Progenitor cell of endocrine pancreas (in vitro differentiated cells): Measurements from ENCODE around the gene MAP3K21. TPM values are rescaled to one million over a fixed set of nuclear protein-coding genes. Genes with fewer than 3 reads are reported as not detected.

Source experiments
- DNase-seq: peaks from one replicate; pipeline ENCODE4 v3.0.0; 2021; ENCODE audit warnings: low spot score; ENCODE audit not compliant: unreplicated experiment
- H3K27ac Mint-ChIP-seq: 2 replicates; pipeline ENCODE4 v1.8.0; 2021; ENCODE audit warnings: mild to moderate bottlenecking, moderate library complexity, mixed read lengths
- H3K27me3 Mint-ChIP-seq: 2 replicates; pipeline ENCODE4 v1.8.0; 2021; ENCODE audit warnings: mixed read lengths
- H3K36me3 Mint-ChIP-seq: 2 replicates; pipeline ENCODE4 v1.8.0; 2022; ENCODE audit warnings: mixed read lengths; ENCODE audit not compliant: insufficient read depth
- H3K4me1 Mint-ChIP-seq: 2 replicates; pipeline ENCODE4 v1.8.0; 2021; ENCODE audit warnings: low read depth, mixed read lengths
- H3K4me3 Mint-ChIP-seq: 2 replicates; pipeline ENCODE4 v1.8.0; 2021; ENCODE audit warnings: low read depth, mild to moderate bottlenecking, moderate library complexity, mixed read lengths
- H3K9me3 Mint-ChIP-seq: 2 replicates; pipeline ENCODE4 v1.8.0; 2021; ENCODE audit warnings: low read depth, mixed read lengths
- CTCF ChIP-seq: fragments of 200-600 bp; sonication (generic); IDR thresholded peaks from one replicate; pipeline ENCODE4 v1.5.0; 2021; ENCODE audit warnings: antibody characterized with exemption, mild to moderate bottlenecking; ENCODE audit not compliant: unreplicated experiment
- total RNA-seq: library from RNA; stranded (reverse); gene quantifications from 2 replicates; pipeline ENCODE4 v1.2.1, GENCODE V29; 2021

The MAP3K21 gene
- total RNA-seq, 1 donor from 2014 or later: 13.1 TPM

GRCh38 chr1:233326319-233326718, 1.2 kb upstream of the MAP3K21 start:
- no peak for TF ChIP-seq CTCF
- Mint-ChIP-seq H3K9me3 (no peaks in the 10 kb centered on the region), H3K4me3 (no peak overlapping the region), H3K36me3 (no peaks in the 10 kb centered on the region), H3K4me1 (peaks cover 23% of the 10 kb centered on the region), H3K27ac (no peak overlapping the region), H3K27me3 (peaks cover 22% of the 10 kb centered on the region)
- no peak for DNase-seq

GRCh38 chr1:233326811-233327650, 493 bp upstream of the MAP3K21 start:
- H3K27ac Mint-ChIP-seq: peak overlapping the region; percentile 11
- peak; percentile 88 for DNase-seq
- peaks cover 25% of the 10 kb centered on the region for H3K4me1 Mint-ChIP-seq
- H3K36me3 Mint-ChIP-seq: no peaks in the 10 kb centered on the region
- H3K27me3 Mint-ChIP-seq: peaks cover 22% of the 10 kb centered on the region
- no peak for TF ChIP-seq CTCF
- H3K4me3 Mint-ChIP-seq: peak overlapping the region; percentile 78
- no peaks in the 10 kb centered on the region for H3K9me3 Mint-ChIP-seq

GRCh38 chr1:233328142-233328921, 808 bp downstream of the MAP3K21 start:
- H3K9me3 Mint-ChIP-seq: no peaks in the 10 kb centered on the region
- peak; percentile 35 for DNase-seq
- H3K4me3 Mint-ChIP-seq: peak overlapping the region; percentile 75
- peaks cover 16% of the 10 kb centered on the region for H3K27me3 Mint-ChIP-seq
- no peak overlapping the region for H3K27ac Mint-ChIP-seq
- H3K4me1 Mint-ChIP-seq: peaks cover 25% of the 10 kb centered on the region
- no peaks in the 10 kb centered on the region for H3K36me3 Mint-ChIP-seq
- TF ChIP-seq CTCF: no peak

GRCh38 chr1:233331676-233332519, 4.4 kb downstream of the MAP3K21 start:
- no peak for TF ChIP-seq CTCF
- Mint-ChIP-seq H3K9me3 (no peaks in the 10 kb centered on the region), H3K4me1 (peaks cover 22% of the 10 kb centered on the region), H3K36me3 (no peaks in the 10 kb centered on the region), H3K4me3 (no peak overlapping the region), H3K27ac (no peak overlapping the region), H3K27me3 (peaks cover under 1% of the 10 kb centered on the region)
- no peak for DNase-seq

- DNase-seq: no peak
- no peaks in the 10 kb centered on the region for H3K36me3 Mint-ChIP-seq
- no peaks in the 10 kb centered on the region for H3K9me3 Mint-ChIP-seq
- H3K27me3 Mint-ChIP-seq: no peaks in the 10 kb centered on the region
- no peak for TF ChIP-seq CTCF
- H3K4me1 Mint-ChIP-seq: peaks cover 22% of the 10 kb centered on the region
- H3K27ac Mint-ChIP-seq: no peak overlapping the region
- no peak overlapping the region for H3K4me3 Mint-ChIP-seq
These were observed 5.6 kb downstream of the MAP3K21 start for GRCh38 chr1:233333086-233333485.
